K562 (cell line): Measurements from ENCODE around the gene MIP. TPM values are rescaled to one million over a fixed set of nuclear protein-coding genes. Genes with fewer than 3 reads are reported as not detected.

ENCODE experiments used
- ARID1B ChIP-seq: fragments of 450-650 bp; IDR thresholded peaks from 2 replicates; pipeline ENCODE4 v1.6.1; 2016; ENCODE audit warnings: antibody characterized with exemption, mild to moderate bottlenecking, inconsistent platforms
- BCOR ChIP-seq: fragments of 450-650 bp; IDR thresholded peaks from 2 replicates; pipeline ENCODE4 v1.6.1; 2016
- BRCA1 ChIP-seq, 2 experiments: fragments of 450-650 bp in 1 of 2; sonication (generic) in 1 of 2; formaldehyde crosslinking in 1 of 2; IDR thresholded peaks; 2 replicates each; pipeline versions ENCODE4 v1.5.0 to v1.6.1; 2017 to 2020; ENCODE audit warnings: mild to moderate bottlenecking in 1 of 2, missing genetic modification reagents in 1 of 2
- FOXA3 ChIP-seq, 2 experiments: fragments of 450-650 bp in 1 of 2; sonication (generic) in 1 of 2; formaldehyde crosslinking; IDR thresholded peaks in 1 of 2; conservative IDR thresholded peaks in 1 of 2; 2 replicates each; pipeline versions ENCODE4 v1.4.0 to v1.8.0; 2020 to 2022; ENCODE audit warnings: mild to moderate bottlenecking in 2 of 2, missing genetic modification reagents in 1 of 2
- FOXM1 ChIP-seq, 2 experiments: fragments of 450-650 bp in 1 of 2; sonication (generic) in 1 of 2; formaldehyde crosslinking in 1 of 2; IDR thresholded peaks; 2 replicates each; pipeline versions ENCODE4 v1.6.1 to v1.9.0; 2017 to 2022; ENCODE audit warnings: low read depth in 2 of 2, mild to moderate bottlenecking in 2 of 2, missing genetic modification reagents in 1 of 2, moderate library complexity in 1 of 2
- HDAC3 ChIP-seq: fragments of 450-650 bp; IDR thresholded peaks from 2 replicates; pipeline ENCODE4 v1.6.1; 2018; ENCODE audit warnings: borderline replicate concordance, mild to moderate bottlenecking, moderate library complexity; ENCODE audit not compliant: partially characterized antibody
- HLTF ChIP-seq: fragments of 450-650 bp; IDR thresholded peaks from 2 replicates; pipeline ENCODE4 v1.6.1; 2016
- HNRNPL ChIP-seq: fragments of 200-400 bp; formaldehyde crosslinking; IDR thresholded peaks from 2 replicates; pipeline ENCODE4 v1.6.1; 2017; ENCODE audit warnings: low read depth, mild to moderate bottlenecking, low read length
- KAT2B ChIP-seq: IDR thresholded peaks from one replicate; pipeline ENCODE4 v1.6.1; 2012; ENCODE audit warnings: low read depth, mild to moderate bottlenecking, control low read depth, inconsistent platforms, low read length, moderate library complexity
- KDM2B ChIP-seq: fragments of 250-450 bp; sonication (Bioruptor Pico); IDR thresholded peaks from 2 replicates; pipeline ENCODE4 v1.8.0; 2021; ENCODE audit warnings: mild to moderate bottlenecking, moderate library complexity
- LARP7 ChIP-seq: fragments of 450-650 bp; IDR thresholded peaks from 2 replicates; pipeline ENCODE4 v1.6.1; 2016
- RFX1 ChIP-seq: fragments of 450-650 bp; IDR thresholded peaks from 2 replicates; pipeline ENCODE4 v1.6.1; 2016; ENCODE audit warnings: mild to moderate bottlenecking, moderate library complexity
- SMAD1 ChIP-seq: fragments of 150-350 bp; IDR thresholded peaks from 2 replicates; pipeline ENCODE4 v1.6.1; 2014; ENCODE audit warnings: low read length, low read depth; ENCODE audit not compliant: partially characterized antibody
- SMAD3 ChIP-seq: fragments of 450-650 bp; formaldehyde crosslinking; conservative IDR thresholded peaks from 2 replicates; pipeline ENCODE4 v1.4.0; 2020; ENCODE audit warnings: mild to moderate bottlenecking
- SNIP1 ChIP-seq: fragments of 450-650 bp; IDR thresholded peaks from 2 replicates; pipeline ENCODE4 v1.7.1; 2017; ENCODE audit warnings: low read depth, mild to moderate bottlenecking
- STAG1 ChIP-seq: sonication (generic); formaldehyde crosslinking; IDR thresholded peaks from 2 replicates; pipeline ENCODE4 v1.5.0; 2020; ENCODE audit warnings: missing genetic modification reagents, borderline replicate concordance
- THRB ChIP-seq: fragments of 450-650 bp; formaldehyde crosslinking; conservative IDR thresholded peaks from 2 replicates; pipeline ENCODE4 v1.4.0; 2022; ENCODE audit warnings: mild to moderate bottlenecking, missing genetic modification characterization
- ZC3H8 ChIP-seq: fragments of 450-650 bp; IDR thresholded peaks from 2 replicates; pipeline ENCODE4 v1.6.1; 2017
- ZNF263 ChIP-seq: sonication (generic); formaldehyde crosslinking; IDR thresholded peaks from 2 replicates; pipeline ENCODE4 v1.8.0; 2022; ENCODE audit warnings: mild to moderate bottlenecking, missing genetic modification reagents, borderline replicate concordance
- ZNF398 ChIP-seq: fragments of 250-450 bp; sonication (Bioruptor Pico); IDR thresholded peaks from 2 replicates; pipeline ENCODE4 v1.8.0; 2021; ENCODE audit warnings: moderate library complexity, mild to moderate bottlenecking, inconsistent platforms
- ZNF431 ChIP-seq: sonication (generic); formaldehyde crosslinking; IDR thresholded peaks from 2 replicates; pipeline ENCODE4 v1.8.0; 2022; ENCODE audit warnings: mild to moderate bottlenecking, missing genetic modification reagents
- ZNF639 ChIP-seq, 2 experiments: fragments of 200-800 bp in 1 of 2; sonication (Bioruptor generic) in 1 of 2; sonication (generic) in 1 of 2; formaldehyde crosslinking in 1 of 2; IDR thresholded peaks in 1 of 2; conservative IDR thresholded peaks in 1 of 2; 2 replicates each; pipeline versions ENCODE4 v1.5.0 to v1.6.1; 2016 to 2020; ENCODE audit warnings: missing compliant biosample characterization in 1 of 2, missing genetic modification characterization in 1 of 2, missing genetic modification reagents in 1 of 2
- ZNF75A ChIP-seq: fragments of 450-650 bp; formaldehyde crosslinking; IDR thresholded peaks from 2 replicates; pipeline ENCODE4 v1.4.0; 2020; ENCODE audit warnings: mild to moderate bottlenecking
- ZNF764 ChIP-seq: fragments of 250-450 bp; sonication (Bioruptor Pico); IDR thresholded peaks from 2 replicates; pipeline ENCODE4 v1.4.0; 2020; ENCODE audit warnings: low read depth, mild to moderate bottlenecking, moderate library complexity
- polyA plus RNA-seq, 8 experiments: library from polyadenylated mRNA; depleted of rRNA in 4 of 8; stranded (reverse) in 5 of 8; unstranded in 3 of 8; fragments of >200 nt; fragmentation: Nextera tagmentation in 2 of 8; fragmentation: Illumina TruSeq in 1 of 8; extraction: Ambion mirVana in 2 of 8; extraction: Trizol in 1 of 8; gene quantifications; 2 replicates each; pipeline versions ENCODE4 v1.2.1 to v1.2.3, GENCODE V29; 2011 to 2014; ENCODE audit warnings: inconsistent platforms in 1 of 8, missing spikeins in 1 of 8
- total RNA-seq, 7 experiments: library from RNA; depleted of rRNA in 6 of 7; stranded (reverse); fragments of >200 nt in 6 of 7; fragmentation: Illumina TruSeq in 2 of 7; extraction: Trizol in 2 of 7; gene quantifications; 2 replicates each; pipeline versions ENCODE4 v1.2.1 to v1.2.3, GENCODE V29; 2011 to 2021; ENCODE audit warnings: low replicate concordance in 1 of 7

MIP gene
- total and polyA plus RNA-seq, 9 of the 15 experiments (the other 6 are each of a cell fraction or from before 2014, with no cell fraction given): 0.09 to 0.36 (median 0.19) TPM; not detected in 5

- no peak for TF ChIP-seq ZNF398 (CRISPR knock-in tag)
- peak; percentile 73 for TF ChIP-seq KAT2B
- TF ChIP-seq ZNF75A (CRISPR knock-in tag): no peak
- peak in 1 of 2 experiments; percentile 78; a peak in 2 of 4 replicates for TF ChIP-seq ZNF639 (CRISPR knock-in tag; conservative IDR thresholded peaks at IDR 0.05 in 1 of 2, IDR thresholded peaks at IDR 0.05 in 1 of 2)
- 0 out of 2 replicates have a peak, but pooled peaks have one; percentile 46 for TF ChIP-seq BCOR
- TF ChIP-seq STAG1: no peak
- no peak; the same call in 1 of the 2 replicates for TF ChIP-seq ZNF263 (CRISPR knock-in tag)
- TF ChIP-seq SNIP1: no peak
- no peak for TF ChIP-seq RFX1
- 0 out of 2 replicates have a peak, but pooled peaks have one; percentile 74 for TF ChIP-seq KDM2B (CRISPR knock-in tag)
- TF ChIP-seq BRCA1 (IDR thresholded peaks at IDR 0.05): no peak
- no peak for TF ChIP-seq BRCA1 (CRISPR knock-in tag; IDR thresholded peaks at IDR 0.05)
- peak; percentile 30 for TF ChIP-seq SMAD1
- no peak for TF ChIP-seq FOXA3 (CRISPR knock-in tag; conservative IDR thresholded peaks at IDR 0.05 in 1 of 2, IDR thresholded peaks at IDR 0.05 in 1 of 2)
- TF ChIP-seq SMAD3: no peak
- TF ChIP-seq HDAC3: peak; percentile 41
- TF ChIP-seq ZNF764: no peak
- no peak for TF ChIP-seq THRB (CRISPR knock-in tag)
- no peak for TF ChIP-seq ZNF431
- TF ChIP-seq ZC3H8: no peak
- peak; percentile 45 for TF ChIP-seq ARID1B
- TF ChIP-seq HNRNPL: no peak
- TF ChIP-seq FOXM1 (IDR thresholded peaks at IDR 0.05; ENCODE audit: low read depth): no peak; the same call in 1 of the 2 replicates
- TF ChIP-seq FOXM1 (CRISPR knock-in tag; IDR thresholded peaks at IDR 0.05; ENCODE audit: low read depth): no peak
- TF ChIP-seq HLTF: peak; percentile 42; the same call in 1 of the 2 replicates
- no peak for TF ChIP-seq LARP7
These were observed 14.0 kb upstream of the MIP start, which contains the start of gene SPRYD4 (continued) for GRCh38 chr12:56468216-56469006.
